Thoracic aorta (tissue), 2 donors: ENCODE results near the gene ASIC2. TPM values are rescaled to one million over a fixed set of nuclear protein-coding genes. Genes with fewer than 3 reads are reported as not detected.
A peak's percentile ranks its signal among the peaks of the same experiment; 100 is the strongest.

Experiments
- ATAC-seq: fragments of 150-250 bp; one replicate; pipeline ENCODE4 v1.8.0; 2017; ENCODE audit warnings: low read depth; ENCODE audit not compliant: insufficient number of reproducible peaks, low FRiP score
- DNase-seq: peaks from one replicate; pipeline ENCODE4 v3.0.0-alpha.2; 2020; ENCODE audit warnings: low spot score
- H3K27ac ChIP-seq, 2 donors: fragments of 200-600 bp; sonication (generic); 1 replicate in 1 of 2; 2 replicates in 1 of 2; pipeline ENCODE4 v1.5.1; 2016; ENCODE audit warnings: mild to moderate bottlenecking in 2 of 2, moderate library complexity in 2 of 2
- H3K27me3 ChIP-seq: fragments of 200-600 bp; sonication (generic); replicated peaks from 2 replicates; pipeline ENCODE4 v1.6.0; 2016; ENCODE audit warnings: mild to moderate bottlenecking; ENCODE audit not compliant: insufficient read depth
- H3K36me3 ChIP-seq: fragments of 200-600 bp; sonication (generic); one replicate; pipeline ENCODE4 v1.5.1; 2016
- H3K4me1 ChIP-seq, 2 donors: fragments of 200-600 bp; sonication (generic); 1 replicate in 1 of 2; 2 replicates in 1 of 2; pipeline versions ENCODE4 v1.5.1 to v1.6.0; 2016; ENCODE audit warnings: low read depth in 2 of 2, mild to moderate bottlenecking in 1 of 2; ENCODE audit not compliant: control insufficient read depth in 1 of 2
- H3K4me3 ChIP-seq: fragments of 200-600 bp; sonication (generic); 2 replicates; pipeline ENCODE4 v1.5.1; 2016; ENCODE audit warnings: mild to moderate bottlenecking
- H3K9me3 ChIP-seq: fragments of 200-600 bp; sonication (generic); 2 replicates; pipeline ENCODE4 v1.5.1; 2016
- total RNA-seq, 2 donors: library from RNA; depleted of rRNA; stranded (reverse); fragments of >200 nt; gene quantifications; one replicate each; pipeline versions ENCODE4 v1.1.0 to v1.2.3, GENCODE V29; 2016
- TF ChIP-seq, protein P1 (sequence below): fragments of 200-600 bp; sonication (generic); IDR thresholded peaks from one replicate; pipeline ENCODE4 v1.5.1; 2019; ENCODE audit warnings: antibody characterized with exemption

Gene ASIC2
- total RNA-seq, 2 donors from 2014 or later = 0.54 to 1.1 TPM

DNA sequence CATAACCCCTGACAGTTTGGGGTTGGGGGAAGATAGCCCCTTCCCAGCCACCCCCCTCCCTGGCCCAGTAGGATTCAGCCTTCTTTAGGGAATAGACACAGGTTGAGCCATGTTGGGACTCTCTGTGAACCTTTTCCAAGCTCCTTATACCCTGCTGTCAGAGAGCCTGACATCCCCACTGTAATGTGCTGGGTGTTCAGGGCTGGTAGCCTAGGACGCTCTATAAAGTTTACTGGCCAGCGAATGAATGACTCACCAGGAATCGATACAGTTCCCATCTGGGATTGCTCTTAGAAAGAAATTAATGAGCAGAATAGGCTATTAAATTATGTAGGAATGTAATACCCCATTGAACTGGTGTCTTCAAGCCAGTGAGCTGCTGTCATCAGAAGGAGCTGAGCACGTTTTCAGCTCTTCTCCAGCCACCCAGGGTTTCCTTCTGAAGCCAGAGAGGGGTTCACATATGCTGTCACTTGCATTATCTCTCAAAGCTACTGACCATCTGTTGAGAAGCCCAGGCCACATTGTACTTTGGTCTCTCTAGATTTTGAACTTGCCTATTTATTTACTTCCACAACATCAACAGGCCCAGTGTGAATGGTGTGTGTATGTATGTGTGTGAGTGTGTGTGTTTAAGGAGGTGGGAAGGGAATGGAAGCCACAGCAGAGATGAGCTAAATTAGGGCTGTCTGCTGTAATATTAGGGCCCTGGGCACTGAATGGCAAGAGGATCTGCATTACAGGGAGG, 236.5 kb downstream of the ASIC2 start:
- TF ChIP-seq, protein P1, sequence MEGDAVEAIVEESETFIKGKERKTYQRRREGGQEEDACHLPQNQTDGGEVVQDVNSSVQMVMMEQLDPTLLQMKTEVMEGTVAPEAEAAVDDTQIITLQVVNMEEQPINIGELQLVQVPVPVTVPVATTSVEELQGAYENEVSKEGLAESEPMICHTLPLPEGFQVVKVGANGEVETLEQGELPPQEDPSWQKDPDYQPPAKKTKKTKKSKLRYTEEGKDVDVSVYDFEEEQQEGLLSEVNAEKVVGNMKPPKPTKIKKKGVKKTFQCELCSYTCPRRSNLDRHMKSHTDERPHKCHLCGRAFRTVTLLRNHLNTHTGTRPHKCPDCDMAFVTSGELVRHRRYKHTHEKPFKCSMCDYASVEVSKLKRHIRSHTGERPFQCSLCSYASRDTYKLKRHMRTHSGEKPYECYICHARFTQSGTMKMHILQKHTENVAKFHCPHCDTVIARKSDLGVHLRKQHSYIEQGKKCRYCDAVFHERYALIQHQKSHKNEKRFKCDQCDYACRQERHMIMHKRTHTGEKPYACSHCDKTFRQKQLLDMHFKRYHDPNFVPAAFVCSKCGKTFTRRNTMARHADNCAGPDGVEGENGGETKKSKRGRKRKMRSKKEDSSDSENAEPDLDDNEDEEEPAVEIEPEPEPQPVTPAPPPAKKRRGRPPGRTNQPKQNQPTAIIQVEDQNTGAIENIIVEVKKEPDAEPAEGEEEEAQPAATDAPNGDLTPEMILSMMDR = no peak
- no peak overlapping the region for H3K27ac ChIP-seq
- H3K36me3 ChIP-seq = no peaks in the 10 kb centered on the region
- peaks cover 7 to 24% of the 10 kb centered on the region in 2 donors for H3K4me1 ChIP-seq
- no peaks in the 10 kb centered on the region for H3K27me3 ChIP-seq
- H3K9me3 ChIP-seq = no peaks in the 10 kb centered on the region
- DNase-seq (no peak), ATAC-seq (no peak)
- no peak overlapping the region for H3K4me3 ChIP-seq

DNA sequence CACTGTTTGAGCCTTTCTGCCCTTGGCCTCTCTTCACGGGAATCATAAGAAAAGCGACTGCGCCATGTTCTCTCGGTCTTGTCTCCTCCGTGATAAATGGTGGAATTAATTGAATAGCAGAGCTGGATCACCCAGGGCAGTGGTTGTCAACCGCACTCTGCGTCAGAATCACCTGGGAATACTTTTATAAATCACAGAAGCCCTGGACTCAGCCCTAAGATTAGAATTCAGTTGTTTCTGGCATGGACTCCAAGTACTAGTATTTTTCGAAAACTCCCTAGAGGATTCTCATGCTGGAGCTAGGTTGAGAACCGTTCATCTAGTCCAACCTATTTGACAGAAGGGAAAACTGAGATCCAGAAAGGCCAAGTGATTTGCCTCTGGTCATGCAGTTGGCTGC, 237.3 kb downstream of the ASIC2 start:
- DNase-seq (no peak), ATAC-seq (no peak)
- H3K36me3 ChIP-seq = no peaks in the 10 kb centered on the region
- H3K27ac ChIP-seq = no peak overlapping the region
- peaks cover 7 to 24% of the 10 kb centered on the region in 2 donors for H3K4me1 ChIP-seq
- TF ChIP-seq, protein P1 = no peak
- peak overlapping the region; percentile 15 for H3K4me3 ChIP-seq
- H3K9me3 ChIP-seq = no peaks in the 10 kb centered on the region
- no peaks in the 10 kb centered on the region for H3K27me3 ChIP-seq

- ATAC-seq (no peak), DNase-seq (no peak)
- Histone ChIP-seq H3K9me3 (no peaks in the 10 kb centered on the region), H3K4me1 (peaks cover 7 to 24% of the 10 kb centered on the region in 2 donors), H3K4me3 (peak overlapping the region; percentile 15), H3K36me3 (no peaks in the 10 kb centered on the region), H3K27ac (no peak overlapping the region), H3K27me3 (no peaks in the 10 kb centered on the region)
- TF ChIP-seq, protein P1 = no peak
These were observed 237.9 kb downstream of the ASIC2 start for GRCh38 chr17:33055171-33055611.

GRCh38 chr17:33054412-33054811, 238.7 kb downstream of the ASIC2 start:
- no peak for ATAC-seq
- TF ChIP-seq, protein P1 = no peak
- no peaks in the 10 kb centered on the region for H3K27me3 ChIP-seq
- H3K27ac ChIP-seq = no peak overlapping the region
- no peaks in the 10 kb centered on the region for H3K9me3 ChIP-seq
- no peaks in the 10 kb centered on the region for H3K36me3 ChIP-seq
- DNase-seq = no peak
- H3K4me1 ChIP-seq = peaks cover 7 to 24% of the 10 kb centered on the region in 2 donors
- no peak overlapping the region for H3K4me3 ChIP-seq

GRCh38 chr17:33053676-33054075, 239.4 kb downstream of the ASIC2 start:
- ATAC-seq (no peak), DNase-seq (no peak)
- H3K27ac ChIP-seq = no peak overlapping the region
- TF ChIP-seq, protein P1 = no peak
- peaks cover 7 to 24% of the 10 kb centered on the region in 2 donors for H3K4me1 ChIP-seq
- H3K9me3 ChIP-seq = no peaks in the 10 kb centered on the region
- no peaks in the 10 kb centered on the region for H3K27me3 ChIP-seq
- H3K4me3 ChIP-seq = no peak overlapping the region
- H3K36me3 ChIP-seq = no peaks in the 10 kb centered on the region
